MV-4-11 (cell line): ENCODE data around the gene EGLN2.
"Not testable (repeated sequence)": the region's sequence is repeated elsewhere in the genome, so short reads cannot be mapped to it uniquely, and the experiment has no call there.

Experiments
- DNase-seq: peaks from one replicate; lab custom pipeline; 2025; lab: John Stamatoyannopoulos, UW

Gene EGLN2

DNA sequence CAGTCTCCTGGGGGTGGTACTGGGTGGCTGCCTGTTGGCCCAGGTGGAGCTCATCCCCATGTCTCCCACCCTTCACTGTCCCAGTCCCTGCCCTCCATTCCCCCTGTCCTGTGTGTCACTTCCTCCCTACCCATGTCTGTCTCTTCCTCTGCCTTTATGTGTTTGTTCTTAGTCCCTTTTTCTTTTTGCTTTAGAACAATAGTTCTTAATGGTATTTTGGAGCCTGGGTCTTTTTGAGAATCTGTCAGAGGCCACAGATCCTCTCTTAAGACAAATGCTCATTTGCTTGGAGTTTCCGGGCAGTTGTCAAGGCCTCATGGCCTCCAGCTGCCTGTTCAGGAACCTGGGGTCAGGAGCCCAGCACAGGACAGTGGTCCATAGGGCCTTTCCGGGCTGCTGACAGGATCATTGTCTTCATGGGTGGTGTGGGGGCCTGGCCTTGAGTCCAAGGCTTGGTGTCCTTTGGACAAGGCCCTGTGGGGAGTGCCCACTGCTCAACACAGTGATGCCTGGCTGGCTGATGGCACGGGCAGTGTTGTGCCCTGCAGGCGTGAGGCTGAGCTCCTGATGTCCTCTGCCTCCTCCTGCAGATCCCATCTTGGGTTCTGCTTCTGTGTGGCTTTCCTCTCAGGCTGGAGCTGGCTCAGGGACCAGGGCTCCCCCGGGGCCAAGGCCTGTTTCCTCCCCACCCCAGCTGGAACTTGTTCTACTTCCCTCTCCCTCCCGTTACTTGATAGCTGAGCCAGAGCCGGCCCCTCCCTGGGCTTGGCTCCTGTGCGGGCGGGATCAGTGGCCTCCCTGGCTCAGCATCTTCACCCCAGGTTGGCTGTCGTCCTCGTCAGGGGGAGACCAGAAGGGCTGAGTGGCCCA, 3.5 kb downstream of the EGLN2 start:
- peak; percentile 51 for DNase-seq

DNA sequence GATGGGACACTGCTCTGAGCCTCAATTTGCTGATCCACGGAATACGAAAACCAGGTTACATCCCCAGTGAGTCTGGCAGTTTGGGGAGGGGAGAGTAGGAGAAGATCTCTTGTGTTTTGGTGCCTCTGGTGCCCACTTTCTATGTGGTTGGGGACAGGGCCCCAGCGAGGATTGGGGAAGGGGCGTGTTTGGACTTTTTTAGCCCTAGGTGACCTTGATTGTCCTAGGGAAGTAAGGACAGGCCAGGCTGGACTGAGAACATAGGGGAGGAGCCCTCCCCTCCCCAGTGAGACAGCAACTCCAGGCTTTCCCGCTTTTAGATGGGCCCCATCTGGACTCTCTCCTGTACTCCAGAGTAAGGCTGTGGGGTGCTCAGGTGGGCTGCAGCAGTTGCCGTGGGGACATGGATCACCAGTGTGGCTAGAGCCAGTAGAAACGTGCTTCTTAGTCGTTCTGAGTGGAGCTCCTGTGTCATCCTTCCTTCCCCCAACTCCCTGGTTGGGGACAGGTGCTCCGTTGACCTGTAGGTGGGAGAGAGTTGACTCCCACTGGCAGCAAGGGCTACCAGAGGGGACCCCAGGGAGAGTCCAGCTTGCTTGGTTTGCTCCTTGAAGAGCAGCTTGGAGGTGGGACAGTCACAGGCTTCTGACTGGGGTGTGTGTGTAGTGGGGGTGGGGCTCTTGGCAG, 4.3 kb downstream of the EGLN2 start:
- DNase-seq = no peak

DNA sequence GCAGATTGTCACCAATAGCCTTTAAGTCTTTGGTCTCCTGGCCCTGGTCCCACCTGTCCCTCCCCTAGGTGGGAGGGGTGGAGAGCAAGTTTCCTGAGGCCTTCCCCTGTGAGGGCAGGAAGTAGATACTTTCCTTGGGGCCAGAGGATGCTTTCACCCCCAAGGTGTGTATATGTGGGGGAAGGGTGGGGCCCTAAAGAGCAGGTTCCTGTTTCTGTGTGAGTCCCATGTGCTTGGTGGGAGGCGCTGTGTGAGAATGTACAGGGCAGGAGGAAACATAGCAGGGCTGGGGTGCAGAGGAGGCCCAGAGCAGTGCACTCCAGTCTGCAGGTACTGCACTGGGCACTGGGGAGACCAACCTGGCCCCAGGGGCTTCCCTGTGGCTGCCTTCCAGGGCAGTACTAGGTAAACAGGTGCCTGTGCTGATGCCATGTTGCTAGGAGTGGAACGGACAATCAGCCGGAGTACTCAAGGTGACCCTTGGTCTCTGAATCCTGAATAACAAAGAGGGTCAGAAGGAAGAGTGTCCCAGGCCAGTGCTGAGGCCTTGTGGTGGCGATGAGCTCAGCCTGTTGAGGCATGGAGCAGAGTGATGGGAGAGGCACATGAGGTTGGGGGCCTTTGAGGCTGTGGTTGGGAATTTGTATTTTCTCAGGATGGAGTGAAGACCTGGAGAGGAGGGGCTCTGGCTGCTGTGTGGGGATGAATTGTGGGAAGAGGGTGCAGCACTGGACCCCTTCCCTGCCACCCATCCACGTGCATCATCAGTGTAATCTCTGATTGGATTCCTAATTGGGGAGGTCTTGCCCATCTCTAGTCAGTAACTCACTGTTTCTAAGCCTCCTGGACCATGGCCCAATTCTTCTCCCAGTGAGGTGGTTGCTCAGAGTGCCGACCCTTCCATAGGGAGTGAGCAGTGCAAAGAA, 5.1 kb downstream of the EGLN2 start:
- DNase-seq = no peak

GRCh38 chr19:40804783-40805242, 5.8 kb downstream of the EGLN2 start:
- DNase-seq = no peak

DNA sequence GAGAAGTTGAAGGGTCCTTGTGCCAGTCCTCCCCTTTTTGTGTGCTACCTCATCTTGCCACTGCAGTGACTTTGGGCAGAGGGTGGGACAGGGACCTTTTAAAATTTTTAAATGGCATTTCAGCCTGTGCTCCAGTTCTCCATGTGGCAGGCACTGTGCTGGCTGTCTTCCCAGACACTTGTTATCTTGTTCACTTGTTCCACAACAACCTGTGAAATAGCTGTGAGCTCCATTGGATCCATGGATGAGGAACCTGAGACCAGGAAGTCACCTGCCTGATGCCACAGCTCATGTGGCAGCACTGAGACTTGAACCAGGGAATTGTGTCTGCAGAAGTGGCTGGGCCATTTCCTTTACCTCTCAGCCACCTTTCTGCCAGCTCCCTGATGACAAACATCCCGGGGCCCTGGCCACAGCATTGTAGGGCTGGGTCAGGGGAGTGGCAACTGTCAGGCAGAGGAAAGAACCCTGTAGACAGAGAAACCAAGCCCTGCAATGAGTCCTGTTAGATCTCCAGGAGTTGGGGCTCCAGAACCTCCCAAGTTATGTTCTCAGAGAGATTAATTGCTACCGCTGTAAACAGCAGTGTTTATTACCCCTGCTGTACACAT, 6.4 kb downstream of the EGLN2 start:
- no peak for DNase-seq

DNA sequence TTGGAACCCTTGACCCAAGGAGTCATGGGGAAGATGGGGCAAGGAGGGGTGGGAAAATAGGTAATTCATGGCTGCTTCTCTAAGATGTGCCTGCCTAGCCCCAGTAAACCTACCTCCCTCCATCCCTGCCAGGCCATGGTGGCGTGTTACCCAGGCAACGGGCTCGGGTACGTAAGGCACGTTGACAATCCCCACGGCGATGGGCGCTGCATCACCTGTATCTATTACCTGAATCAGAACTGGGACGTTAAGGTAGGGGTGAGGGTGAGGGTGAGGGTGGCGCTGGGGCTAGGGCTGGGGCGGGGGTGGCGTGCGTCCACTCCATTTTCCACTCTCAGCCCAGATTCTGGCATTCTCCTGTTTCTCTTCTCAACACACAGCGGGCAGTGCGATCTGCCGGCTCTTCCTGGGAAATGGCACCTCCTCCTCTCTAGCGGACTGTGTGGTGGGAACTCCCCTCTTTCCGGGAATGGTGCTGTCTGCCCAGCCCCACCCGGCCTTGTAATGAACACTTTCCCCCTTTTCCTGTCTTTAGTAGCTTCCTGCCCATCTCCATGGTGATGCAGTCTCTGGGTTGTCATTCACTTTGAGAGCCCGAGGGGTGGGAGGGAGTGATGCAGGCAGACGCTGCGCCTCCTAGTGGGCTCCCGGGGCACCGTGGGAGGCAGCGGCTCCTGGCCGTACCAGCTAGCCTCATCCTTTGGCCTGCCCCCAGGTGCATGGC, 7.6 kb downstream of the EGLN2 start:
- peak; percentile 66 for DNase-seq

GRCh38 chr19:40807147-40808020, 8.4 kb downstream of the EGLN2 start:
- no peak for DNase-seq

DNA sequence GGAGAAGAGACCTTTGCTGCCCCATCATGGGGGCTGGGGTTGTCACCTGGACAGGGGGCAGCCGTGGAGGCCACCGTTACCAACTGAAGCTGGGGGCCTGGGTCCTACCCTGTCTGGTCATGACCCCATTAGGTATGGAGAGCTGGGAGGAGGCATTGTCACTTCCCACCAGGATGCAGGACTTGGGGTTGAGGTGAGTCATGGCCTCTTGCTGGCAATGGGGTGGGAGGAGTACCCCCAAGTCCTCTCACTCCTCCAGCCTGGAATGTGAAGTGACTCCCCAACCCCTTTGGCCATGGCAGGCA, 9.0 kb downstream of the EGLN2 start:
- DNase-seq = no peak

- no peak for DNase-seq
Observed at GRCh38 chr19:40808497-40808896, 9.5 kb downstream of the EGLN2 start.

DNA sequence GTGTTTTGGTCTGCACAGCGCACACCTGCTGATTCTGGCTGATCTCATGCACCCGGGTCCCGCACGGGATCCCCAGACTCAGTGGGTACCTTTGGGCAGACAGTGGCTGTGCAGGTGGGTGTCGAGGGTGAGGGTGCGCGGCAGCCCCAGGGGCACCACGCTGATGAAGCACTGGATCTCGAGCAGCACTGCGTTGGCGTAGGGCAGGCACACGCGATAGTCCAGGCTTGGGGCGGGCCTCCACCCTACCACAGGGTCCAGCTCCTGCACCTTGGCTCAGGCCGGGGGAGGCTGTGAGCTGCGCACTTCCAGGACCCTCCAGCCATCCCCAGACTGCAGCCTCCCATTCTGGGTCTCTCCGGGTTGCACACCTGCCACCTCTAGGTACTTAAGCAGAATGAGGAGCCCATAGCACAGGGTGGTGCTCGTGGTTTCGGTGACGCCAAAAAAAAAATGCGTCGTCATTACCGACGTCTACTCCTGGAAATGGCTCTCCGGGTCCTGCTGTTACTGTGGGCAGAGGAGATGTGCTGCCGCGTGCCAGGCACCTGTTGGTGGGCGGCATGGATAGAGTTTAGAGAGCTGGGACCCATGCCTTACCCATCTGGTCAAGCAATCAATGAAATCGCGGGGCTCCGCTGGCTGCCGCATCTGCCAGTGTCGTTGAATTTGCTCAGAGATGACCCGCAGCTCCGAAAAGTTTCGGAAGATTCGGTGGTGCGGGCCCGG, 10.5 kb downstream of the EGLN2 start:
- no peak for DNase-seq

DNA sequence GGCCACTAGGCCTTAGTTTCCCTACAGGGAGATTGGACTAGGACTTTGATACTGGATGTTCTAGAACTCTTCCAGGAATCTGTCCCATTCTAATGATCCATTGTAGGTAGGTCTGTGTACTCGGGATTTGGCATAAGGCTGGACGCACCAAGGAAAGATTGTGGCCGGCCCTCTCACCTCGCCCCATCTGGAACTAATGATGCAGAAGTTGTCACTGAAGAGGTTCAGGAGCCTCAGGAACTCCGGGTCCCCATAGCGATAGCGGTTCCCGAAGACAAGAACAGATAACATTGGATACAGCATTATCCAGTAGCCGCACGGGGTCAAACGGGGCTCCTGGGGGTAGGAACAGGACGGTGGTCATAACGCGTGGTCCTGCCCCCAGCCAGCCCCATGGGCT, 11.2 kb downstream of the EGLN2 start:
- DNase-seq = no peak

DNA sequence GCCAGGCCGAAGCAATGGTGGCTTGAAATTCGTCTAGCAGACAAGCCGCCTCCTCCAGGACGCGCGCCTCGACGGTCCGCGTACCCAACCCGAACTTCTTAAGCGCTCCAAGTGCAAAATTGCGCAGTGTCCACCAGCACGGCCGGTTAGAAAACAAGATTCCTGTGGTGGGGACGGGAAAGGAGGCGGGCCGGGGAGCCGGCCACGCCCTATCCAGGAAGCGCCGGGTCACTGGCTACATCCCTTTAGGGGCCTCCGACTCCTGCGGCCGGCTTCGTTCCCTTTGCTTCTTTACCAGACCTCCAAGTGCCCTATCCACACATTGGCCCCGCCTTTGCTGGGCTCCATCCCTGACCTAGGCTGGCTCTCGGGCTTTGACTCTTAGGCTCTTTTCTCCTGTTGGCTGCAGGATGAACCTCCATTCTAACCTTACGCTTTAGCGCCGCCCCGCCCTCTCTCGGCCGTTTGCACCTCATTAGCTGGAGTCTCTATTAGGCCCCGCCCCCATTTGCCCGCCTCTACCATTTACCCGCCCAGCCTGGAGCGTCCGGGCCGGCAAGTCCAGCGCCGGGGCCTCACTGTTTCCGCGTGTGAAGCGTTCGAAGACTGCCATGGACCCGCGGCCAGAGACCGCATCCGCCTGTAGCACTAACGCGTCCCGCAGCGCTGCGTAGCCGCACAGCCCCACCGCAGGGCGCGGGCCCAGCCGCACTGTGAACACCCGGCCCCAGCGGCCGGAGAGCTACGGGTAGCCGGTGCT, 11.8 kb downstream of the EGLN2 start:
- peak; percentile 96 for DNase-seq

GRCh38 chr19:40811478-40812341, 12.7 kb downstream of the EGLN2 start:
- peak; percentile 45 for DNase-seq

GRCh38 chr19:40812571-40812970, 13.6 kb downstream of the EGLN2 start:
- not testable (repeated sequence) for DNase-seq

GRCh38 chr19:40813182-40813581, 14.2 kb downstream of the EGLN2 start:
- no peak for DNase-seq

- DNase-seq = no peak
Observed at GRCh38 chr19:40815223-40815622, 16.2 kb downstream of the EGLN2 start.

GRCh38 chr19:40818480-40819399, 19.7 kb downstream of the EGLN2 start:
- DNase-seq = peak; percentile 62
